NK-92 (cell line): Measurements from ENCODE around the gene CLDN19.

Source experiments
- DNase-seq: peaks from one replicate; lab custom pipeline; 2025; ENCODE audit not compliant: unreplicated experiment; lab: John Stamatoyannopoulos, UW

CLDN19 gene, protein sequence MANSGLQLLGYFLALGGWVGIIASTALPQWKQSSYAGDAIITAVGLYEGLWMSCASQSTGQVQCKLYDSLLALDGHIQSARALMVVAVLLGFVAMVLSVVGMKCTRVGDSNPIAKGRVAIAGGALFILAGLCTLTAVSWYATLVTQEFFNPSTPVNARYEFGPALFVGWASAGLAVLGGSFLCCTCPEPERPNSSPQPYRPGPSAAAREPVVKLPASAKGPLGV

GRCh38 chr1:42739753-42740700, at the start of gene CLDN19:
Gene CLDN19, minus strand, starts transcription at chr1:42740236. Its CDS starts 173 bp downstream, at chr1:42740063.
- no peak for DNase-seq

DNA sequence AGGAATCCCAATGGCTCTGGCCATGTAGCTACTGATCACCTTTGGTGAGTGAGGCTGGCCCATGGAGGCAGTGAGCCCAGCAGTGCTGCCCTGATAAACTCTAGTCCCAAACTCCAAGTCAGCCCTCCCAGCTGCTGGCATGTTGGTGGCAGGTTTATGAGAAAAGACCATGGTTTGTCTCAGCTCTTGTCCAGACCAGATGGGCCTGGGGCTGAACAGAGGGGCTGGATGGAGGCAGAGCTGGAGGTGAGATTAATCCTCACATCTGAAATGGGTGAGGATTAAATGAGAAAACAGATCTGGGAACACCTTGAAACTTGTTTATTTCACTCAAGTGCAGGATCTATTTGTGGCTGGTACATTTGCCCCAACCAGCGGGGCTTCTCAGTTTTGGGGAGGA, 48.0 kb upstream of the CLDN19 start:
- no peak for DNase-seq

GRCh38 chr1:42786097-42786496, 46.1 kb upstream of the CLDN19 start:
- DNase-seq, result no peak

DNA sequence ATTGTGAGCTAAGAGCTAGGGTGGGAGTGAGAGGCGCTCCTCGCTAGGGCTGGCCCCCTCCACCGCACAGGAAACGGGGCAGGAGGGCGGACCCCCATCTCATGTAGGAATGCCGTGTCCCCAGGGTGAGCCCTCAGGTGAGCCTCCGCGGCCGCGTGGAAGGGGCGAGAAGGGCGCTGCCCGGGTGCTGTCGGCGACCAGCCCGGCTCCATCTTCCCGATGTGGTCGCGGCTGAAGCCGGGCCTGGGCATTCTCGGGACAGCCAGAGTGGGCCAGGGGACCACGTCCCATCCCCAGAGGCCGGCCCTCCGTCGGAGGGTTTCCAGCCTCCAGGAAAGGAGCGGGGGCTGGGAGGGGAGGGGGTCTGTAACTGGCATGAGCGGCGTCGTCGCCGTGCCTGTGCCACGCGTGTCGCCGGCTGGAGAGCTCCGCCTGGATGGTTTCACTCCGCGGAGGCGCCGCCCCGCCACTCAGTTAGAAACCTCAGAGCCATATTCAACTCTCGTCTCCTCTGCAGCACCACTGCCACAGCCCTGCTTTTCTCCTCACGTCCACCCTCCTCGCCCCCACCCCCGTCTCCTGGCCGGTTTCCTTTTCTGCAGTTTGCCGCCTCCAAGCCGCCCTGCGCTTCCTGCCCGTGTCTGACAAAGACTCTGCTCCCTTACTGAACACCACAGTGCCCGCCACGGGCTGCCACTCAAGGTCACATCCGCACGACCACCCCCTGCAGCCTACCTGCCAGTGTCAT, 45.1 kb upstream of the CLDN19 start, which contains the start of gene TMEM269:
TSS of gene TMEM269 (plus strand) at position 46 of the 748 bp plus-strand sequence. CDS start 4,903 bp downstream, outside the sequence.
- DNase-seq, result no peak

DNA sequence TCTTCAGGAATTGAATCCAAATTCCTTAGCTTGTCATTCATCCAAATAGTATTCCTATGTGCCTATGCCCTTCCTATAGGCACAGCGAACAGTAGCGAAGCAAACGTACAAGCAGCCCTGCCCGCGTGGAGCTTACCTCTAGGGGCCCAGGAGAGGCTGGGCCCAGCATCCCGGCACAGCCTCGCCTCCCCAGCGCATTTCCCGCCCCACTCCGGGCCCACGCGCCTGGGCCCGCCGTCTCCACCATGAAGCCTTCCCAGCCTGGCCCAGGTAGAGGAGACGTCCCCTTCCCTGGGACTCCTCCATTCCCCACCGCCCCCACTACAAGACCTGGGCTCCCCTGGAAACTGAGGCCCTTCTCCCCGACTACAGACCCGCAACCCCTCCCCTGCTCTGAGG, 44.5 kb upstream of the CLDN19 start:
- DNase-seq, result no peak

DNA sequence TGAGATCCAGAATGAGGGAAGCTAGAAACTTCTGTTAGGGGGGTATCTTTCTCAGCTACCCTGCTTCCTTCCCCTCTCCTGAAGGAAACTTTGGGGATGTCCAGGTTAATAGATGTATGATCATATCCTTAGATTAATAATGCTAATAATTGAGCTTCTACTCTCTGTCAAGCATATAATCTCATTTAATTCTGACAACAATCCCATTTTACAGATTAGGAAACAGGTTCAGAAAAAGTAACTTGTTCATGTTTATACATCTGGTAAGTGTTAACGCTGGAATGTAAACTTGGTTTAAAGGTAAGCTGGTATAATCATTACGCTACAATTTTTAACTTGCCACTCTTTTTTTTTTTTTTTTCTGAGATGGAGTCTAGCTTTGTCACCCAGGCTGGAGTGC, 43.1 kb upstream of the CLDN19 start:
- no peak for DNase-seq

DNA sequence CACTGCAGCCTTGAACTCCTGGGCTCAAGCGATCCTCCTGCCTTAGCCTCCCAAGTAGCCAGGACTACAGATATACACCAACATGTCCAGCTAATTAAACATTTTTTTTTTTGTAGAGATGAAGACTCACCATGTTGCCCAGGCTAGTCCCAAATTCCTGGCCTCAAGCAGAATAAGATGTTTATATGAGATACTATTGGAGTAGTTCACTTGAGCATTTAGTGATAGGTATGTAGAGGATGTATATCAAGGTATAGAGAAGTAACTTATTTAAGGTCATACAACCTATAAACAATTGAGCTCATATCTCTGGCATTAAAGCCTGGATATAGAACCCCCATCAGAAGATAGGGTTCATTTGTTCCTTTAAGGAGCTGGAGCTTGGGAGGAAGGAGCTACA, 40.1 kb upstream of the CLDN19 start:
- DNase-seq, result no peak

DNA sequence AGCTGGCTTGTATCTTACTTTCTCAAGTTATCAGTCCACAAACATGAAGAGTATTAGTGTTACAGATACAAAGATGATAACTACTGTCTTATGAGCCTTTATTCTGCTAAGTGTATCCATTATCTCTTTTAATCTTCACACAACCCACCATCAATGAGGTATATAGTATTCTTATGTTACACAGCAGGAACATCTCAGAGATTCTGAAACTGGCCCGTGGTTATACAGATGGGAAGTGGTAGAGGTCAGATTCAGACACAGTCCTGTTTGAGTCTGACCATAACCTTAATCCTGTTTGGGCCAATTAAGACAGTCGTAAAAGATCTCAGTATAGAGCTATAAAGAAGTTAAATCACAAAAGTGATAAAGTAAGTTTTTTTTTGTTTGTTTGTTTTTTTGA, 39.7 kb upstream of the CLDN19 start:
- DNase-seq, result no peak

- DNase-seq, result no peak
Observed at GRCh38 chr1:42777852-42778251, 37.8 kb upstream of the CLDN19 start.

GRCh38 chr1:42776502-42776901, 36.5 kb upstream of the CLDN19 start:
- DNase-seq, result no peak

DNA sequence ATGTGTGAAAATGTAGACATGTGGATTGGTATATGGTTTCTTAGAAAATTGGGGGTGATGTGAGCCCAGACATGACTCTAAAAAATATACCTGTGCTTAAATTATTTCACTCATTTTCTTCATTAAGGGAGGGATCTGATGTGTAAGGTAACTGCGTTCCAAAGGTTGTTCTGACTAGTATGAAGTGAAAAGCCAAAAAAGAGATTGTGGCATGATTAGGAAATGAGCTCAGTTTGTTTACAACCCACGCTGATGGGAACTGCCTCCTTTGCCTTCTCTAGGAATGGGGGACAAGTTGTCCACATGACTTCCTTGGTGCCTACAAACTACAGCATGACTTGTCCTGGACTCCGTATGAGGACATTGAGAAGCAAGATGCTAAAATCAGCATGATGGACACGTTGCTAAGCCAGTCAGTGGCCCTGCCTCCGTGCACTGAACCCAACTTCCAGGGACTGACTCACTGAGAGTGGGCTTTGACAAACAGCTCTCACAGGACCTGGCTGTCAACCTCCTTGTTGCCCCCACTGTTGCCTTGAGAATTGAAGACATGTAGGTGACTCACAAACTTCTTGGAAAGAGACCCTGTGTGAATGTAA, 35.0 kb upstream of the CLDN19 start:
- no peak for DNase-seq

GRCh38 chr1:42773420-42773819, 33.4 kb upstream of the CLDN19 start:
- DNase-seq, result no peak

DNA sequence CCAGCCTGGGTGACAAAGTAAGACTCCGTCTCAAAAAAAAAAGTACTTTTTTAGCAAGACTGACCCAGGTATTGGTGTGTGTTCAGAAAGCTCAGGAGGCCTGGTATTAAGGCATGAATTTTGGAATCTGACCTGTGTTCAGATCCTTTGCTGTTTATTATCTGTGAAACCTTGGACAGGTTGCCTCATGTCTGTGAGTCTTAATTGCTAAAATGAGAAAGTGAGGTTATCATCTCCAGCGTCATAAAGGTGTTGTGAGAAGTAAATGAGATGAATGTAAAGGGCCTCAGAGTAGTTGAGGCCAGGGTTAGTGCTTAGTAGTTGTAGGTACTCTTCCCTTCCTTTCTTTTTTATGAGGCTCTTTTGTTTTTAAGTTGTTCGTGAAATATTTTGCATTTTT, 29.8 kb upstream of the CLDN19 start:
- no peak for DNase-seq

GRCh38 chr1:42768172-42768571, 28.1 kb upstream of the CLDN19 start:
- no peak for DNase-seq

- DNase-seq, result no peak
Observed at GRCh38 chr1:42767510-42768000, 27.5 kb upstream of the CLDN19 start.

GRCh38 chr1:42766741-42767509, 26.9 kb upstream of the CLDN19 start, which contains the start of the genes C1orf50 and P3H1:
Gene C1orf50, plus strand, starts transcription at chr1:42767249. Its CDS starts 63 bp downstream, at chr1:42767312.
Gene P3H1, minus strand, starts transcription at chr1:42767028. Its CDS starts 57 bp downstream, at chr1:42766971.
- peak; percentile 96 for DNase-seq

DNA sequence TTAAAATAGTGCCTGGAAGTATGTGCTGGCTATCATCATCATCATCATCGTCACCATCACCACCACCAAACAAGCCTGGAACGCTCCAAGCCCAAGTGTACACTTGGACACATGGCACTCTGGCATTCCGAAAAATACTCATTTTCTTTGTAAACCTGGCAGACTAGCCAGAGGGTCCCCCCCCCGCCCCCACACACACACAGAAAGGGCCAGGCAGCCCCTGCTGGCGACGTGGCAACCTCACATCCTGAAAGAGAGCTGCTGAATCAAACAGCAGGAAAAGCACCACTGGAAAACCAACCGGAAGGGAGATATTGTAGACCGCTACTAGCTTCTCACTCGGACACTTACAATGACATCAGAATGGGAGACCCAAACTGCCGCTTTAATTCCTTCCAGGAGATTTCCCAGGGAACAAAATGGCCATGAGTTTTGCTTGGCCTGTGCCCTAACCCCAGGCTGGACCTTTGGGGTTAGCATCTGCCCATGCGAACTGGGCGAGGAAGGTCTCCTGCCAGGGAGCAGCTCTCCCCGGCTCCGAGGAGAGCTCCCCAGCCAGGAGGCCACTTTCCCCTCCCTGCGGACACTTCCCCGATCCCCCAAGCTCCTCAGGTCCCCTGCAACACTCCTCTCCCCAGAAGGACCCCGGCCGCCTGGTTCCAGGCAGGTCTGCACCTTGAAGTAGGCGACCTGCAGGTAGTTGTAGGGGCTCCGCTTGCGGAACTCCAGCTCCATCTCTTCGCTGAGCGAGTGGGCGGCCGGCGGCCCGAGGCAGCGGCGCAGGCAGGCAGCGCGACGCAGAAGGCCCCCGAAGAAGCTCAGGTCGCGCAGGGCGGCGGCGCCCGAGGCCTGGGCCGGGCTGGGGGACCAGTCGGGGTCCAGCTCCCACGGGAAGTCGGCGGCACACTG, 26.1 kb upstream of the CLDN19 start:
- no peak for DNase-seq

DNA sequence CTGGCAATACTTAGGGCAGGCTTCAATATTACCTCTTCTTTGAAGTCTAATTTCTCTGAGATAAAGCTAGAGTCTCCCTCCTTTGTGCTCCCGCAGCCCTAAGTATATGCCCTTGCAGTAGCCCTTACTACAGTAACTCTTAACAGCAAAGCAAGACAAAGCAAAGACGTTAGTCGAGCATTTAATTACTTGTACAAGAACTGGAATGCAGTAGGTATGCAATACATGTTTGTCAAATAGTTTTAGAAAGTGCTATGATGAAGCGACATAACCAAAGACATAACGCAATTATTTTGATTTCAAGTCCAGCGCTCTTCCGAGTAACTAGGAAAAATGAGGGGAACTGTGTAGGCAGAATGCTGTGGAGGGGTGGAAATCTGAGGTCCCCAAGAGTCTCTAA, 25.2 kb upstream of the CLDN19 start:
- no peak for DNase-seq

DNA sequence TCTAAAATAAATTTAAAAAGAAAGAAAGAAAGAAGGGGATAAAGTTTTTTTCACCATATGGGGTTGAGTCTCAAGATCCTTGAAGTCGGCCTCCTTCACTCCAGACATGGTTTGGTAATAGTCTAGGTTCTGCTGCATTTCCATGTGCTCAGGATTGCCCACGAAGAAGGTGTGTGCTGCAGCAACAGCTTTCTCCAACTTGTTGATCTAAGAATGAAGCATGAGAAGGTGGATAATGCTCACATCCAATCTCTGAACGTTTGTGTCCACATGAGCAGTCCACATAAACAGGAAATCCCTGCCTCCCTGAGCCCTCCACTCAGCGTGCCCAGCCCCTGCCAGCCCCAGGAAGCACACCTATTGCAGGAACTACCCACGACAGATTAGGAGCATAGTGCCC, 22.2 kb upstream of the CLDN19 start:
- DNase-seq, result no peak
